Measurements from ENCODE around the gene YDJC. TPM values are rescaled to one million over a fixed set of nuclear protein-coding genes. Genes with fewer than 3 reads are reported as not detected.

The YDJC gene
- total and polyA plus RNA-seq, 2 experiments from 2014 or later = 53.3 to 83.7 TPM

- no peak for TF ChIP-seq STAT1 (IDR thresholded peaks at IDR 0.05; ENCODE audit: unreplicated experiment)
Measured at GRCh38 chr22:21589396-21589795, 40.4 kb downstream of the YDJC start (continued).

GRCh38 chr22:21587803-21588611, 41.8 kb downstream of the YDJC start:
- Histone ChIP-seq H3K4me1 (ENCODE audit: insufficient read depth) (no peaks in the 10 kb centered on the region; the same call in 1 of the 2 replicates), H4K20me1 (replicated peaks; ENCODE audit: insufficient read depth) (peaks cover 92% of the 10 kb centered on the region), H3K36me3 (ENCODE audit: insufficient read depth) (no peaks in the 10 kb centered on the region), H2AFZ (no peak overlapping the region), H3K79me2 (replicated peaks; ENCODE audit: insufficient read depth) (peaks cover 100% of the 10 kb centered on the region), H3K27me3 (ENCODE audit: insufficient read depth) (no peaks in the 10 kb centered on the region), H3K27ac (ENCODE audit: low read depth) (no peak overlapping the region), H3F3A (replicated peaks; ENCODE audit: low read depth) (0 out of 2 replicates have a peak, but pooled peaks cover 7% of the 10 kb centered on the region), H3K4me3 (no peak overlapping the region), H3K9me2 (ENCODE audit: insufficient read depth) (no peaks in the 10 kb centered on the region), H3K4me2 (no peak overlapping the region)
- H3K36me3 Mint-ChIP-seq (ENCODE audit: low read depth) = peaks cover 7% of the 10 kb centered on the region; the same call in 2 of the 3 replicates
- ATAC-seq (peak; percentile 51), DNase-seq (ENCODE audit: low spot score) (no peak)
- H3K9me3 Mint-ChIP-seq = no peaks in the 10 kb centered on the region
- no peak overlapping the region for H3K27ac Mint-ChIP-seq
- no peak for TF ChIP-seq CREB1 (CRISPR knock-in tag; IDR thresholded peaks at IDR 0.05; ENCODE audit: low read depth)
- no peak for TF ChIP-seq ZNF114 (CRISPR knock-in tag; IDR thresholded peaks at IDR 0.05)
- no peak for TF ChIP-seq POLR2AphosphoS5 (IDR thresholded peaks at IDR 0.05; ENCODE audit: low read depth)
- no peak for TF ChIP-seq STAT1 (IDR thresholded peaks at IDR 0.05; ENCODE audit: unreplicated experiment)
- no peak for TF ChIP-seq REST (IDR thresholded peaks at IDR 0.05; ENCODE audit: unreplicated experiment)
- no peak for TF ChIP-seq ETS1 (IDR thresholded peaks at IDR 0.05)
- no peak for TF ChIP-seq EZH2phosphoT487 (IDR thresholded peaks at IDR 0.05; ENCODE audit: unreplicated experiment)
- TF ChIP-seq NANOG (IDR thresholded peaks at IDR 0.05; ENCODE audit: borderline replicate concordance) = no peak
- no peak for TF ChIP-seq ZNF331 (CRISPR knock-in tag; IDR thresholded peaks at IDR 0.05; ENCODE audit: low read depth)
- peaks cover 25% of the 10 kb centered on the region for H3K4me1 Mint-ChIP-seq
- H3K27me3 Mint-ChIP-seq (ENCODE audit: insufficient read depth, low read depth, poor library complexity) = peaks cover 13% of the 10 kb centered on the region
- H3K4me3 Mint-ChIP-seq = no peak overlapping the region
